ENCODE results near the gene IGFBP3. TPM values are rescaled to one million over a fixed set of nuclear protein-coding genes. Genes with fewer than 3 reads are reported as not detected.
A peak's percentile ranks its signal among the peaks of the same experiment; 100 is the strongest.

IGFBP3 gene
- total and polyA plus RNA-seq, 9 donors = 181 to 301 (median 240) TPM

- no peaks in the 10 kb centered on the region for H3K27me3 ChIP-seq (ENCODE audit: control insufficient read depth, insufficient read depth, low read length)
- no peaks in the 10 kb centered on the region for H3K9me3 ChIP-seq (replicated peaks; ENCODE audit: control insufficient read depth, low read depth, low read length)
- no peaks in the 10 kb centered on the region for H3K36me3 ChIP-seq (ENCODE audit: control insufficient read depth, insufficient read depth, low read length)
- 100% methylated on average over 1 of the region's 3 CpGs for WGBS (ENCODE audit: insufficient coverage)
- DNase-seq = no peak
- no peak overlapping the region for H3K4me3 ChIP-seq (ENCODE audit: low read length)
- H3K27ac ChIP-seq (ENCODE audit: low read length) = no peak overlapping the region
- H3K4me1 ChIP-seq (ENCODE audit: control insufficient read depth, insufficient read depth, low read length) = peaks cover 4% of the 10 kb centered on the region
Observed at GRCh38 chr7:45927721-45928120, 6.6 kb upstream of the IGFBP3 start.

DNA sequence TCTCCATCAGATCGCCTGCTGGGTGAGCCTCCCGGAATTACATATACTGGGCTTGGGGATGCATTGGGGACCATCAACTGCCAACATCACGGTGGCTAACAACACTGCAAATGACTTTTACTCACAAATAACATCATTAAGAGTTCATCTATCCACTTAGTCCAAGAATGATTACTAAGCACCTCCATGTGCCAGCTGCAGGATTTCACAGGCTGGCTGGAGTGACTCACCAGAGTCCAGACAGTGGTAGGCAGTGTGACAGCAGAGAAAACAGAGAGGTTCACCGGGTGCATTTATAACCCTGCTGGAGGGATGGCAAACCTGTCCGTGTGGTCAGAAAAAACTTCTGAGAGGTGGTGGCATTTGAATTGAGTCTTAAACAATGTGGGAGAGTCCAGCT, 3.2 kb upstream of the IGFBP3 start:
- DNase-seq = peak; percentile 32
- Histone ChIP-seq H3K36me3 (ENCODE audit: control insufficient read depth, insufficient read depth, low read length) (no peaks in the 10 kb centered on the region), H3K4me3 (ENCODE audit: low read length) (no peak overlapping the region), H3K27ac (ENCODE audit: low read length) (no peak overlapping the region), H3K4me1 (ENCODE audit: control insufficient read depth, insufficient read depth, low read length) (peaks cover 29% of the 10 kb centered on the region), H3K9me3 (replicated peaks; ENCODE audit: control insufficient read depth, low read depth, low read length) (no peaks in the 10 kb centered on the region), H3K27me3 (ENCODE audit: control insufficient read depth, insufficient read depth, low read length) (peaks cover 21% of the 10 kb centered on the region)
- 77% methylated on average over 3 of the region's 5 CpGs for WGBS (ENCODE audit: insufficient coverage)

GRCh38 chr7:45923818-45924217, 2.7 kb upstream of the IGFBP3 start:
- WGBS (ENCODE audit: insufficient coverage) = 63% methylated on average over 6 of the region's 6 CpGs
- Histone ChIP-seq H3K9me3 (replicated peaks; ENCODE audit: control insufficient read depth, low read depth, low read length) (no peaks in the 10 kb centered on the region), H3K36me3 (ENCODE audit: control insufficient read depth, insufficient read depth, low read length) (no peaks in the 10 kb centered on the region), H3K27ac (ENCODE audit: low read length) (no peak overlapping the region), H3K4me1 (ENCODE audit: control insufficient read depth, insufficient read depth, low read length) (peaks cover 30% of the 10 kb centered on the region), H3K4me3 (ENCODE audit: low read length) (no peak overlapping the region), H3K27me3 (ENCODE audit: control insufficient read depth, insufficient read depth, low read length) (peaks cover 22% of the 10 kb centered on the region)
- DNase-seq = no peak

- H3K4me1 ChIP-seq (ENCODE audit: control insufficient read depth, insufficient read depth, low read length) = peaks cover 35% of the 10 kb centered on the region
- no peak overlapping the region for H3K4me3 ChIP-seq (ENCODE audit: low read length)
- H3K36me3 ChIP-seq (ENCODE audit: control insufficient read depth, insufficient read depth, low read length) = no peaks in the 10 kb centered on the region
- WGBS (ENCODE audit: insufficient coverage) = 20% methylated on average over 1 of the region's 9 CpGs
- no peaks in the 10 kb centered on the region for H3K9me3 ChIP-seq (replicated peaks; ENCODE audit: control insufficient read depth, low read depth, low read length)
- H3K27ac ChIP-seq (ENCODE audit: low read length) = peak overlapping the region; percentile 88
- H3K27me3 ChIP-seq (ENCODE audit: control insufficient read depth, insufficient read depth, low read length) = peaks cover 26% of the 10 kb centered on the region
- peak; percentile 91 for DNase-seq
Observed at GRCh38 chr7:45923290-45923689, 2.2 kb upstream of the IGFBP3 start.

- Histone ChIP-seq H3K4me1 (ENCODE audit: control insufficient read depth, insufficient read depth, low read length) (peaks cover 40% of the 10 kb centered on the region), H3K36me3 (ENCODE audit: control insufficient read depth, insufficient read depth, low read length) (no peaks in the 10 kb centered on the region), H3K9me3 (replicated peaks; ENCODE audit: control insufficient read depth, low read depth, low read length) (no peaks in the 10 kb centered on the region), H3K4me3 (ENCODE audit: low read length) (peak overlapping the region; percentile 29), H3K27ac (ENCODE audit: low read length) (peak overlapping the region; percentile 88), H3K27me3 (ENCODE audit: control insufficient read depth, insufficient read depth, low read length) (peaks cover 30% of the 10 kb centered on the region)
- 10% methylated on average over 8 of the region's 11 CpGs for WGBS (ENCODE audit: insufficient coverage)
- no peak for DNase-seq
Observed at GRCh38 chr7:45922810-45923209, 1.7 kb upstream of the IGFBP3 start.

DNA sequence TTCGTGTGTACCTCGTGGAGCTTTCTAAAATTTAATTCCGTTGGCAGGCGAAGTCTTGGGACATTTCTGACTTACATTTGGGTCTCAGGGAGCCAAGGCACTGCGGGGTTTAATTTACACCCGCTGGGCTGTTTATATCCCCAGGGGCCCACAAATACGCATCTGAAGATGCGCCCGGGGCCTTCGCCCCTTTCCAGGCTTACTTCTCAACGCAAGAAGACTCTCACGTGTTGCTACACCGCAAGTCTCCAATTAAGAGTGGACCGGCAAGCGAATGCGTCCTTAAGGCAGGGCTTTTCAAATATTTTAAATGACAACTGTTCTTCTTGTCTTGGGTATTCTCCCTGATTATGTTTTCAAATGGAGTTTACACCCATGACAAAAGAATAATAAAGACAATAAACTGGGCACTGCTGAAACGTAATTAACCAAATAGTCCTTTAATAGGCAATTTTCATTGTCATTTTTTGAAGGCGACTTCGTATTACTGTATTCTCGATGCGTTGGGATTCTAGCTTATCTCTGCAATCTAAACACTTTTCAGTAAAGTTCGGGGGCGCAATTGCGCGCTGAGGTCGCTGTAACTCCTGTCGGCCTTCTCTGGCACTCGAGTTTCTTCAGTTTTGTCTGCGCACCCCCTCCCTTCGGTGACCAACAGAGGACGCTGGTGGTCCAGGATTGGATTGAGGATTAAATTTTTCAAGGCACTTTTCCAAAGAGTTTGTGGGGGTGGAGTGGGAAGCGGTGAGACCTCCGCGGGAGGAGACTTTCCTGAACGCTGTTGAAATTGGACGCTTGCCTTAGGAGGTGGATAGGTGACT, 837 bp upstream of the IGFBP3 start:
- DNase-seq = peak; percentile 93
- Histone ChIP-seq H3K4me1 (ENCODE audit: control insufficient read depth, insufficient read depth, low read length) (peaks cover 44% of the 10 kb centered on the region), H3K9me3 (replicated peaks; ENCODE audit: control insufficient read depth, low read depth, low read length) (no peaks in the 10 kb centered on the region), H3K27ac (ENCODE audit: low read length) (peak overlapping the region; percentile 88), H3K36me3 (ENCODE audit: control insufficient read depth, insufficient read depth, low read length) (peaks cover 3% of the 10 kb centered on the region), H3K4me3 (ENCODE audit: low read length) (peak overlapping the region; percentile 48), H3K27me3 (ENCODE audit: control insufficient read depth, insufficient read depth, low read length) (peaks cover 31% of the 10 kb centered on the region)
- under 1% methylated on average over 21 of the region's 36 CpGs for WGBS (ENCODE audit: insufficient coverage)

GRCh38 chr7:45921381-45921698, 268 bp upstream of the IGFBP3 start:
- under 1% methylated on average over 30 of the region's 31 CpGs for WGBS (ENCODE audit: insufficient coverage)
- H3K4me3 ChIP-seq (ENCODE audit: low read length) = peak overlapping the region; percentile 48
- H3K9me3 ChIP-seq (replicated peaks; ENCODE audit: control insufficient read depth, low read depth, low read length) = no peaks in the 10 kb centered on the region
- H3K27ac ChIP-seq (ENCODE audit: low read length) = peak overlapping the region; percentile 85
- H3K4me1 ChIP-seq (ENCODE audit: control insufficient read depth, insufficient read depth, low read length) = peaks cover 44% of the 10 kb centered on the region
- peak; percentile 49 for DNase-seq
- peaks cover 31% of the 10 kb centered on the region for H3K27me3 ChIP-seq (ENCODE audit: control insufficient read depth, insufficient read depth, low read length)
- peaks cover 8% of the 10 kb centered on the region for H3K36me3 ChIP-seq (ENCODE audit: control insufficient read depth, insufficient read depth, low read length)

GRCh38 chr7:45919993-45920459, 1.0 kb downstream of the IGFBP3 start:
- peak; percentile 42 for DNase-seq
- Histone ChIP-seq H3K4me1 (ENCODE audit: control insufficient read depth, insufficient read depth, low read length) (peaks cover 44% of the 10 kb centered on the region), H3K4me3 (ENCODE audit: low read length) (peak overlapping the region; percentile 65), H3K27me3 (ENCODE audit: control insufficient read depth, insufficient read depth, low read length) (peaks cover 31% of the 10 kb centered on the region), H3K9me3 (replicated peaks; ENCODE audit: control insufficient read depth, low read depth, low read length) (no peaks in the 10 kb centered on the region), H3K36me3 (ENCODE audit: control insufficient read depth, insufficient read depth, low read length) (peaks cover 20% of the 10 kb centered on the region), H3K27ac (ENCODE audit: low read length) (peak overlapping the region; percentile 79)
- WGBS (ENCODE audit: insufficient coverage) = 4% methylated on average over 10 of the region's 19 CpGs

- WGBS (ENCODE audit: insufficient coverage) = 14% methylated on average over 1 of the region's 9 CpGs
- DNase-seq = peak; percentile 81
- peak overlapping the region; percentile 79 for H3K27ac ChIP-seq (ENCODE audit: low read length)
- H3K9me3 ChIP-seq (replicated peaks; ENCODE audit: control insufficient read depth, low read depth, low read length) = no peaks in the 10 kb centered on the region
- H3K36me3 ChIP-seq (ENCODE audit: control insufficient read depth, insufficient read depth, low read length) = peaks cover 27% of the 10 kb centered on the region
- H3K4me3 ChIP-seq (ENCODE audit: low read length) = peak overlapping the region; percentile 65
- peaks cover 31% of the 10 kb centered on the region for H3K27me3 ChIP-seq (ENCODE audit: control insufficient read depth, insufficient read depth, low read length)
- H3K4me1 ChIP-seq (ENCODE audit: control insufficient read depth, insufficient read depth, low read length) = peaks cover 44% of the 10 kb centered on the region
Observed at GRCh38 chr7:45919231-45919784, 1.8 kb downstream of the IGFBP3 start.

GRCh38 chr7:45918556-45918955, 2.5 kb downstream of the IGFBP3 start:
- peak overlapping the region; percentile 79 for H3K27ac ChIP-seq (ENCODE audit: low read length)
- peaks cover 44% of the 10 kb centered on the region for H3K4me1 ChIP-seq (ENCODE audit: control insufficient read depth, insufficient read depth, low read length)
- peaks cover 32% of the 10 kb centered on the region for H3K36me3 ChIP-seq (ENCODE audit: control insufficient read depth, insufficient read depth, low read length)
- no peaks in the 10 kb centered on the region for H3K9me3 ChIP-seq (replicated peaks; ENCODE audit: control insufficient read depth, low read depth, low read length)
- peak overlapping the region; percentile 65 for H3K4me3 ChIP-seq (ENCODE audit: low read length)
- no peak for DNase-seq
- peaks cover 31% of the 10 kb centered on the region for H3K27me3 ChIP-seq (ENCODE audit: control insufficient read depth, insufficient read depth, low read length)
- no CpG with 5 or more reads among the region's 2 CpGs for WGBS (ENCODE audit: insufficient coverage)

Measured in muscle of leg (tissue), 11 donors.